ENCODE measurements around the gene ITGA5.
"Not testable (repeated sequence)": the region's sequence is repeated elsewhere in the genome, so short reads cannot be mapped to it uniquely, and the experiment has no call there.

ITGA5 gene

DNA sequence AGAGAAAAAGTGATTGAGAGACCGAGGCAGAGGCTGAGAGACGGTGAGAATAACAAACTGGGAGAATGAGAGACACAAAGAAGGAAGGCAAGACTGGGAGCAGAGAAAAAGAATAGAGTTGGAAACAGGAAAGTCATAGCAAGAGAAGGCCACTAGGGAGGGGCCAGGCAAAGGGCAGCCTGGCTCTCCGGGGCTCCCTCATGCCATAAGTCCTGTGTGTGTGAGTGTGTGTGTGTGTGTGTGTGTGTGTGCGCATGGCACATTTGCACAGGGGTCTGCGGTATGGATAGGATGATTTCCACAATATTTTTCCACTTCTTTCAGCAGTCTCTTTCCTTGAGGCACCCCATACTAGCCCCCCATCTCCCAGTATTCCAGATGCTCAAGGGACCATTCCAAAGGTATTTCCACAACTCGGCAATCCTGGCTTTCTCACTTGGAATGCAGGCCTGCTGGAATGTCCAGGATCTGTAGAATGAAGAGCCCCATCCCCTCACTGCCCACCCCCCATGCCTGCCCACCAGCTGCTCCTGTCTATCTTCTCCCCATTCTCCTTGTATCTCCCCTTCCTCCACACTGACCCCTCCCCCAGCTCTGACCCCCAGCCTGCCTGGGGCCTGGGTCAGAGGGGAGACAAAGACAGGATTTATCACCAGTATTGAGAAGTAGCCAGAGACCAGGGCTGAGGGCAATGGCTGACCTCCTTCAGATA lies 63.8 kb downstream of the ITGA5 start:
- Histone ChIP-seq H3K4me3 (ENCODE audit: insufficient read depth, low read depth, low read length, poor library complexity, severe bottlenecking) (no peak overlapping the region), H3K27me3 (replicated peaks; ENCODE audit: control insufficient read depth, insufficient read depth, low read length, poor library complexity, severe bottlenecking) (no peaks in the 10 kb centered on the region), H3K4me1 (ENCODE audit: control insufficient read depth, insufficient read depth, low read length, poor library complexity, severe bottlenecking) (peaks cover 10% of the 10 kb centered on the region), H3K9me3 (ENCODE audit: control insufficient read depth, low read length) (no peaks in the 10 kb centered on the region), H3K27ac (ENCODE audit: insufficient read depth, low read length, poor library complexity, severe bottlenecking) (no peak overlapping the region), H3K36me3 (ENCODE audit: control insufficient read depth, insufficient read depth, low read length) (peaks cover 8% of the 10 kb centered on the region)
- no peak for DNase-seq

DNA sequence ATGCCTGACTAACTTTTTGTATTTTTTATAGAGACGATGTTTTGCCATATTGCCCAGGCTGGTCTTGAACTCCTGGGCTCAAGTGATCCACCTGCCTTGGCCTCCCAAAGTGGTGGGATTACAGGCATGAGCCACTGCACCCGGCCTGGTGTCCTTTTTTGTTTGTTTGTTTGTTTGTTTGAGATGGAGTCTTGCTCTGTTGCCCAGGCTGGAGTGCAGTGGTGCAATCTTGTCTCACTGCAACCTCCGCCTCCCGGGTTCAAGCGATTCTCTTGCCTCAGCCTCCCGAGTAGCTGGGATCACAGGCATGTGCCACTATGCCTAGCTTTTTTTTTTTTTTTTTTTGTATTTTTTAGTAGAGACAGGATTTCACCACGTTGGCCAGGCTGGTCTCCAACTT lies 64.8 kb downstream of the ITGA5 start:
- H3K27ac ChIP-seq (ENCODE audit: insufficient read depth, low read length, poor library complexity, severe bottlenecking); H3K9me3 ChIP-seq (ENCODE audit: control insufficient read depth, low read length); DNase-seq; H3K27me3 ChIP-seq (replicated peaks; ENCODE audit: control insufficient read depth, insufficient read depth, low read length, poor library complexity, severe bottlenecking); H3K4me3 ChIP-seq (ENCODE audit: insufficient read depth, low read depth, low read length, poor library complexity, severe bottlenecking); H3K4me1 ChIP-seq (ENCODE audit: control insufficient read depth, insufficient read depth, low read length, poor library complexity, severe bottlenecking): not testable (repeated sequence)
- H3K36me3 ChIP-seq (ENCODE audit: control insufficient read depth, insufficient read depth, low read length) = peaks cover 16% of the 10 kb centered on the region

DNA sequence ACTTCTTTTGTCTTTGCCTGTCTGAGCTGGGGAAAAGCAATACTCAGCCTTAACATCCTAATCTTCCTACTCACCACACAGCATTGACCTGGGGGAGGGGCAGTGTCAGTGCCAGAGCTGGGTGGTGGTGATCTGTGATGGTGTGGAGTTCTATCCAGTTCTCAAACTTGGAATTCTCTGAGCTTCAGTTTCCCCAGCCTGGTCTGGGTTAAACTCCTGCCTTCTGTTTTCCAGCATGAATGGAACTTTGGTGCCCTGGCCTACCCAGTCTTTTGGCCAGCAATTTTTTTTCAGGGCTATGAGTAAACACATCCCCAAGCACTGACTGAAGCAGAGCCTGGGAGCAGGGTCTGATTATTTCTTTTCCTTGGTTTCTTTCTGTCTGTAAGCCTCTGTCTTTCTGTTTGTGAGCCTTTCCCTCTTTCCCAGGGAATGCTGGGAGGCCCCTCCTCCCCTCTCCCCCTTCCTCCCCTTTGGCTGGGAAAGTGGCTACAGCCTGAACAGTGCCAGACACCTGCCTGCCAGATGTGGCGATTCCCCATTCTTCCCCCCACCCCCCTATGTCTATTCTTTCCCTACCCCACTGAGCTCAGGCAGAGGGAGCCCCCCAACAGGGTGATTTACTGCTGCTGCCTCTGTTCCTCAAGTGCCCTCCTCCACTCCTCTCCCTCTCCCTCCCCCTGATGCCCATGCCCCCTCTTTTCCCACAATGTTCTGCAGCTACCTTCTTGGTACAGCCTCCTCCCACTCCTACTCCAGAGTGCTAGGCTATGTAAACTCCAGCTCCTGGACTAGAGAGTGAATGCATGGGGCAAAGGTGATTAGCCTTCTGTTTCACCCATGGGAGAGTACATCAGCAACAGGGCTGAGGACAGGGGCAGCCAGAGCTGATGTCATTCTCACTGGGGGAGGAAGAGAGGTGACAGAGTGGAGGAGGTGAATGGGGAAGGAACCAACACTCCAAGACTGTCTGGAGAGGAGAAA lies 65.9 kb downstream of the ITGA5 start:
- Histone ChIP-seq H3K4me3 (ENCODE audit: insufficient read depth, low read depth, low read length, poor library complexity, severe bottlenecking) (no peak overlapping the region), H3K27me3 (replicated peaks; ENCODE audit: control insufficient read depth, insufficient read depth, low read length, poor library complexity, severe bottlenecking) (no peaks in the 10 kb centered on the region), H3K4me1 (ENCODE audit: control insufficient read depth, insufficient read depth, low read length, poor library complexity, severe bottlenecking) (peaks cover 3% of the 10 kb centered on the region), H3K36me3 (ENCODE audit: control insufficient read depth, insufficient read depth, low read length) (peaks cover 23% of the 10 kb centered on the region), H3K27ac (ENCODE audit: insufficient read depth, low read length, poor library complexity, severe bottlenecking) (no peak overlapping the region), H3K9me3 (ENCODE audit: control insufficient read depth, low read length) (no peaks in the 10 kb centered on the region)
- DNase-seq = no peak

DNA sequence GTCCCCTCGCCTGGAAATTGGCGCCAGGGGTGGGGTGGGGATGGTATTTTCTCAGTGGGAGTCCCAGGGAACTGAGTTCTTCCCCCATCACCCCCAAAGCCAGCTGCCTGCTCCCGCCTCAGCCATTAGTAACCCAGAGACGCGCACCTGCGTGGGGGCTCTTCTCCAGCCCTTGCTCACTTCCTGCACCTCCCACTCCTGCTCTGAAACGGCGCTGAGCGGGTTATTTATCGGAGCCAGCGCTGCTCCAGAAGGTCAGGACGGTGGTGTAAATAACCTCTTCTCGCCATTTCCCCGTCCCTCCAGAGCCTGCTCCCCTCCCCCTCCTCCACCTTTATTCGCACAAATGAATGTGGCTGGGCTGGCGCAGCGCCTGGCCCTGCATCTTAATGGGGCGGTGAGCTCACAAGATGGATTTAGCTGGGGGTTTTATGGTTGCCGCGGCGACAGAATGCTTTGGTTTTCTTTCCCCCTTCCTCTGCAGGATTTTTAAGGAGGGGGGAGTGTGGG lies 67.0 kb downstream of the ITGA5 start:
- DNase-seq = no peak
- Histone ChIP-seq H3K9me3 (ENCODE audit: control insufficient read depth, low read length) (no peaks in the 10 kb centered on the region), H3K36me3 (ENCODE audit: control insufficient read depth, insufficient read depth, low read length) (peaks cover 34% of the 10 kb centered on the region), H3K4me3 (ENCODE audit: insufficient read depth, low read depth, low read length, poor library complexity, severe bottlenecking) (peak overlapping the region; percentile 20), H3K27me3 (replicated peaks; ENCODE audit: control insufficient read depth, insufficient read depth, low read length, poor library complexity, severe bottlenecking) (no peaks in the 10 kb centered on the region), H3K27ac (ENCODE audit: insufficient read depth, low read length, poor library complexity, severe bottlenecking) (peak overlapping the region; percentile 33), H3K4me1 (ENCODE audit: control insufficient read depth, insufficient read depth, low read length, poor library complexity, severe bottlenecking) (peaks cover 3% of the 10 kb centered on the region)

DNA sequence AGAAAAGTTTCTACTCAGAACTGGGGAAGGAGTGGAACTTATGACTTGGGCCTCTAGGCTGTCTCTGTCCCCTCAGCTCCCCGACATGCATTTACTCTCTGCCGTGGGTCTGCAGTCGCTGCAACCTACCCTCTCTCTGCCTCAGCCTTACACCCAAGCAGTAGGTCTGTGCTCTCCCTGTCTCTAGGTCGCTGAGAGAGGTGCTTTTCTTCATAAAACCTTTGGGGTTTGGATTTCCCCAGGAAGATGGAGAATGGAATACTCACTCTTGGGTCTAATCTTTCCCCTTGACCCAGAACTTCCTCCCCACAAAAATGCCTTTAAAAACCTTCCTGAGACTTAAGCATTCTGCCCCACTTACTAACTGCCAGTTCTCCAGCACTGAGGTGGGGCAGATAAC lies 67.7 kb downstream of the ITGA5 start:
- Histone ChIP-seq H3K36me3 (ENCODE audit: control insufficient read depth, insufficient read depth, low read length) (peaks cover 41% of the 10 kb centered on the region), H3K27me3 (replicated peaks; ENCODE audit: control insufficient read depth, insufficient read depth, low read length, poor library complexity, severe bottlenecking) (no peaks in the 10 kb centered on the region), H3K9me3 (ENCODE audit: control insufficient read depth, low read length) (no peaks in the 10 kb centered on the region), H3K27ac (ENCODE audit: insufficient read depth, low read length, poor library complexity, severe bottlenecking) (no peak overlapping the region), H3K4me3 (ENCODE audit: insufficient read depth, low read depth, low read length, poor library complexity, severe bottlenecking) (no peak overlapping the region), H3K4me1 (ENCODE audit: control insufficient read depth, insufficient read depth, low read length, poor library complexity, severe bottlenecking) (peaks cover 3% of the 10 kb centered on the region)
- no peak for DNase-seq

DNA sequence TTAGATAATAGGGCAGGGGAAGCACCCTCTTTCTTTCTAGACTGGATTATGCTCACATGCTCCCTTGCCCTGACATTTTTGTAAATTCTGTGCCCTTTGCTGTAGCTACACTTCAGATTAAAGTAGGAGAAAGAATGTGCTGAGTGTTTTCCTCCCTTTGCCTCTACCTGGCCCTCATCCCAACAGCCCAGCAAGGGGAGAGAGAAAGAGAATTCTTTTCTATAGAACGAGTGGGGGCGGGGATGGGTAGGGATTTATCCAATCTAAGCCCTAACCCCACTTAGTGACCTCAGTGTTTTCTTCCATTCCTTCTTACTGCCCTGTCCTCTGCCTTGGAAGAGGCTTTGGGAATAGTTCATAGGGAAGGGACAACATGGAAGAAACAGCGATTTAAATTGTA lies 68.3 kb downstream of the ITGA5 start:
- H3K27me3 ChIP-seq (replicated peaks; ENCODE audit: control insufficient read depth, insufficient read depth, low read length, poor library complexity, severe bottlenecking) = no peaks in the 10 kb centered on the region
- H3K27ac ChIP-seq (ENCODE audit: insufficient read depth, low read length, poor library complexity, severe bottlenecking) = no peak overlapping the region
- H3K9me3 ChIP-seq (ENCODE audit: control insufficient read depth, low read length) = no peaks in the 10 kb centered on the region
- peaks cover 44% of the 10 kb centered on the region for H3K36me3 ChIP-seq (ENCODE audit: control insufficient read depth, insufficient read depth, low read length)
- no peak overlapping the region for H3K4me3 ChIP-seq (ENCODE audit: insufficient read depth, low read depth, low read length, poor library complexity, severe bottlenecking)
- no peak for DNase-seq
- H3K4me1 ChIP-seq (ENCODE audit: control insufficient read depth, insufficient read depth, low read length, poor library complexity, severe bottlenecking) = peaks cover 3% of the 10 kb centered on the region

DNA sequence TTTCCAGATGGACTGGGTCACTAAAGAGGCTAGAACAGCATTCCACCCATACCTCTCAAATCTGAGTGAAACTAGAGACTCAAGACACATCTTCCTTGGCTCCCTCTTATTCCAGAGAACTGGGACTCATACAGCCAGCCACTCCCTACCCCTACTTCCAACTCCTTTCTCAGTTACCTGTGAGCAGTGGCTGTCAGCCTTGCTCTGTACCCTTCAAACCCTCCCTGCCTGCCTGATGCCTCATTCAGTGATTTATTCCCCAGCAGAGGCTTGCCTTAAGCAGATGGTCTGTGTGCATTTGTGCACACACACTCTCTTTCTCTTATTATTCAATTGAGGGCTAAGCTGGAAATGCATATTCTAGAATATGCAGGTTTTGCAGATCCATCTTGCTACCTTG lies 69.4 kb downstream of the ITGA5 start:
- Histone ChIP-seq H3K9me3 (ENCODE audit: control insufficient read depth, low read length) (no peaks in the 10 kb centered on the region), H3K27ac (ENCODE audit: insufficient read depth, low read length, poor library complexity, severe bottlenecking) (no peak overlapping the region), H3K27me3 (replicated peaks; ENCODE audit: control insufficient read depth, insufficient read depth, low read length, poor library complexity, severe bottlenecking) (no peaks in the 10 kb centered on the region), H3K4me1 (ENCODE audit: control insufficient read depth, insufficient read depth, low read length, poor library complexity, severe bottlenecking) (peaks cover 3% of the 10 kb centered on the region), H3K4me3 (ENCODE audit: insufficient read depth, low read depth, low read length, poor library complexity, severe bottlenecking) (no peak overlapping the region), H3K36me3 (ENCODE audit: control insufficient read depth, insufficient read depth, low read length) (peaks cover 54% of the 10 kb centered on the region)
- DNase-seq = no peak

DNA sequence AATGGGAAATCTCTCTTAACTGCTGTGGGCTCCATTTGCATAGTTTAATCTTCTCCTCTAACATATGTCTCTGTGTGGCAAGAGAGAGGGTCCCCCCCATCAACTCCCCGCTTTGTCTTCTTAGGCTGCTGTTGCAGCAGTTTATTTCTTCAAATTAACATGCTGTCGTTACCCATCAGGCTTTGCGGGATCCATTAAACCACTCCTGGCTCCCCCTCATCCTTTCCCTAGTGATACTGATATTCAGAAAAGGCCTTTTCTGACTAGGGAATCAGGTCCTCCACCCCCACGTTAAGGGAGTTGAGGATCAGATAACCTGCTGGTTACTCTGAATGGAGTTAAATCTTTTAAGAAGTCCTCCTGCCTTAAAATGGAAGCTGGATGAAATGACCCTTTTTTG lies 70.0 kb downstream of the ITGA5 start:
- Histone ChIP-seq H3K27me3 (replicated peaks; ENCODE audit: control insufficient read depth, insufficient read depth, low read length, poor library complexity, severe bottlenecking) (no peaks in the 10 kb centered on the region), H3K27ac (ENCODE audit: insufficient read depth, low read length, poor library complexity, severe bottlenecking) (no peak overlapping the region), H3K4me3 (ENCODE audit: insufficient read depth, low read depth, low read length, poor library complexity, severe bottlenecking) (no peak overlapping the region), H3K4me1 (ENCODE audit: control insufficient read depth, insufficient read depth, low read length, poor library complexity, severe bottlenecking) (peaks cover 3% of the 10 kb centered on the region), H3K36me3 (ENCODE audit: control insufficient read depth, insufficient read depth, low read length) (peaks cover 56% of the 10 kb centered on the region), H3K9me3 (ENCODE audit: control insufficient read depth, low read length) (no peaks in the 10 kb centered on the region)
- DNase-seq = no peak
